Neuronal stem cell (in vitro differentiated cells): Measurements from ENCODE around the gene RNF213.
"Not testable (repeated sequence)": the region's sequence is repeated elsewhere in the genome, so short reads cannot be mapped to it uniquely, and the experiment has no call there.

Experiments used
- DNase-seq: peaks from one replicate; pipeline ENCODE4 v3.0.0-alpha.2; 2013; ENCODE audit warnings: low spot score
- H2AFZ ChIP-seq: one replicate; pipeline ENCODE4 v1.6.1; 2013; ENCODE audit warnings: mild to moderate bottlenecking, low read length, inconsistent platforms
- H2AK5ac ChIP-seq: 2 replicates; pipeline ENCODE4 v1.6.1; 2013; ENCODE audit warnings: low read depth, mild to moderate bottlenecking, inconsistent platforms, low read length, moderate library complexity, mixed read lengths
- H2BK120ac ChIP-seq: 2 replicates; pipeline ENCODE4 v1.6.1; 2013; ENCODE audit warnings: low read depth, mild to moderate bottlenecking, inconsistent platforms, low read length, moderate library complexity, mixed read lengths
- H2BK12ac ChIP-seq: one replicate; pipeline ENCODE4 v1.6.1; 2013; ENCODE audit warnings: low read length, inconsistent platforms
- H2BK15ac ChIP-seq: 2 replicates; pipeline ENCODE4 v1.6.1; 2013; ENCODE audit warnings: mild to moderate bottlenecking, low read length, inconsistent platforms, mixed read lengths
- H2BK5ac ChIP-seq: one replicate; pipeline ENCODE4 v1.6.1; 2013; ENCODE audit warnings: inconsistent platforms, mild to moderate bottlenecking, low read length, moderate library complexity
- H3K14ac ChIP-seq: one replicate; pipeline ENCODE4 v1.6.1; 2013; ENCODE audit warnings: low read length, inconsistent platforms
- H3K18ac ChIP-seq: 2 replicates; pipeline ENCODE4 v1.6.1; 2013; ENCODE audit warnings: low read length, inconsistent platforms
- H3K23ac ChIP-seq: 2 replicates; pipeline ENCODE4 v1.6.1; 2013; ENCODE audit warnings: low read depth, mild to moderate bottlenecking, mixed read lengths, low read length, inconsistent platforms; ENCODE audit not compliant: poor library complexity
- H3K27ac ChIP-seq: replicated peaks from 3 replicates; pipeline ENCODE4 v1.5.1; 2013; ENCODE audit warnings: low read length, inconsistent platforms
- H3K27me3 ChIP-seq, 3 experiments: 2 replicates each; pipeline ENCODE4 v1.6.1; 2013; ENCODE audit warnings: low read length in 3 of 3, mild to moderate bottlenecking in 2 of 3, inconsistent platforms in 1 of 3, low read depth in 1 of 3, mixed read lengths in 1 of 3, moderate library complexity in 1 of 3; ENCODE audit not compliant: control insufficient read depth in 3 of 3, insufficient read depth in 3 of 3
- H3K36me3 ChIP-seq, 2 donors: replicated peaks in 1 of 2; 2 replicates each; pipeline ENCODE4 v1.6.1; 2013; ENCODE audit warnings: low read length in 2 of 2; ENCODE audit not compliant: control insufficient read depth in 2 of 2, insufficient read depth in 2 of 2
- H3K4ac ChIP-seq: 2 replicates; pipeline ENCODE4 v1.6.1; 2013; ENCODE audit warnings: inconsistent platforms, mild to moderate bottlenecking, low read length, moderate library complexity
- H3K4me1 ChIP-seq, 2 donors: 1 replicate in 1 of 2; 2 replicates in 1 of 2; pipeline ENCODE4 v1.6.1; 2013; ENCODE audit warnings: low read length in 2 of 2, low read depth in 1 of 2; ENCODE audit not compliant: control insufficient read depth in 2 of 2, insufficient read depth in 1 of 2
- H3K4me2 ChIP-seq: one replicate; pipeline ENCODE4 v1.6.1; 2013; ENCODE audit warnings: mild to moderate bottlenecking, low read length, inconsistent platforms; ENCODE audit not compliant: insufficient read depth, poor library complexity, severe bottlenecking
- H3K4me3 ChIP-seq, 2 donors: 2 replicates each; pipeline ENCODE4 v1.5.1; 2013; ENCODE audit warnings: low read length in 2 of 2, mild to moderate bottlenecking in 2 of 2, inconsistent platforms in 1 of 2, moderate library complexity in 1 of 2
- H3K79me1 ChIP-seq: one replicate; pipeline ENCODE4 v1.6.1; 2013; ENCODE audit warnings: low read depth, mild to moderate bottlenecking, inconsistent platforms, low read length, moderate library complexity
- H3K9ac ChIP-seq: one replicate; pipeline ENCODE4 v1.6.1; 2013; ENCODE audit warnings: mild to moderate bottlenecking, low read depth, low read length, inconsistent platforms; ENCODE audit not compliant: poor library complexity
- H3K9me3 ChIP-seq, 2 donors: replicated peaks in 1 of 2; 2 replicates each; pipeline versions ENCODE3 to v1.6.1; 2013; ENCODE audit warnings: low read length in 2 of 2, mild to moderate bottlenecking in 2 of 2, inconsistent platforms in 1 of 2, low read depth in 1 of 2, mixed read lengths in 1 of 2, moderate library complexity in 1 of 2; ENCODE audit not compliant: control insufficient read depth in 2 of 2, insufficient read depth in 1 of 2
- H4K8ac ChIP-seq: one replicate; pipeline ENCODE4 v1.6.1; 2013; ENCODE audit warnings: low read depth, mild to moderate bottlenecking, inconsistent platforms, low read length, moderate library complexity
- H4K91ac ChIP-seq: one replicate; pipeline ENCODE4 v1.6.1; 2013; ENCODE audit warnings: low read length, low read depth, mild to moderate bottlenecking, inconsistent platforms; ENCODE audit not compliant: poor library complexity
- WGBS, 2 donors: extraction: QIAGEN DNeasy Blood & Tissue Kit; methylation state at CpG; one replicate each; pipeline ENCODE4 v1.1.7; 2013; ENCODE audit warnings: missing lambda C conversion rate in 2 of 2, mixed read lengths in 1 of 2; ENCODE audit not compliant: insufficient read length in 2 of 2, insufficient replicate concordance in 1 of 2; ENCODE audit errors: extremely low coverage in 2 of 2; 5-methylcytosine and 5-hydroxymethylcytosine counted together

Gene RNF213

GRCh38 chr17:80313160-80313829 lies 52.6 kb downstream of the RNF213 start:
- H2BK120ac ChIP-seq: no peak overlapping the region
- H3K18ac ChIP-seq: no peak overlapping the region
- DNase-seq: no peak
- WGBS, 2 donors: 100% methylated on average over 1 of the region's 6 CpGs; no CpG with 5 or more reads in 1 of the 2 donors
- H4K91ac ChIP-seq: no peak overlapping the region
- H3K79me1 ChIP-seq: no peaks in the 10 kb centered on the region
- H3K23ac ChIP-seq: peak overlapping the region; percentile 73
- no peak overlapping the region for H2AK5ac ChIP-seq
- peak overlapping the region; percentile 3 for H4K8ac ChIP-seq
- no peak overlapping the region for H3K27ac ChIP-seq
- H3K4me3 ChIP-seq: peak overlapping the region in 1 of 2 donors; percentile 63
- H3K9ac ChIP-seq: no peak overlapping the region
- no peaks in the 10 kb centered on the region for H3K27me3 ChIP-seq
- no peaks in the 10 kb centered on the region for H3K4me1 ChIP-seq
- H3K4ac ChIP-seq: no peak overlapping the region
- no peak overlapping the region for H2BK15ac ChIP-seq
- peak overlapping the region; percentile 22 for H2BK12ac ChIP-seq
- H3K36me3 ChIP-seq: peaks cover 22 to 52% of the 10 kb centered on the region in 2 donors
- no peak overlapping the region for H3K14ac ChIP-seq
- no peak overlapping the region for H3K4me2 ChIP-seq
- peaks cover 0 to 6% of the 10 kb centered on the region in 2 donors for H3K9me3 ChIP-seq
- H2BK5ac ChIP-seq: no peak overlapping the region
- no peak overlapping the region for H2AFZ ChIP-seq

DNA sequence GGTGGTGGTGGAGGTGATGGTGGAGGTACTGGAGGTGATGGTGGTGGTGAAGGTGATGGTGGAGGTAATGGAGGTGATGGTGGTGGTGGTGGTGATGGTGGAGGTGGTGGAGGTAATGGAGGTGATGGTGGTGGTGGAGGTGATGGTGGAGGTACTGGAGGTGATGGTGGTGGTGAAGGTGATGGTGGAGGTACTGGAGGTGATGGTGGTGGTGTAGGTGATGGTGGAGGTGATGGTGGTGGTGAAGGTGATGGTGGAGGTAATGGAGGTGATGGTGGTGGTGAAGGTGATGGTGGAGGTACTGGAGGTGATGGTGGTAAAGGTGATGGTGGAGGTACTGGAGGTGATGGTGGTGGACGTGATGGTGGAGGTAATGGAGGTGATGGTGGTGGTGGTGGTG lies 53.3 kb downstream of the RNF213 start:
- DNase-seq, H2BK120ac ChIP-seq, H2AK5ac ChIP-seq, H3K9me3 ChIP-seq, H3K4ac ChIP-seq, H3K4me2 ChIP-seq, H4K8ac ChIP-seq, H3K18ac ChIP-seq, H3K23ac ChIP-seq, H2BK15ac ChIP-seq, H3K79me1 ChIP-seq, H3K27me3 ChIP-seq, H3K4me3 ChIP-seq, H2AFZ ChIP-seq, H3K14ac ChIP-seq, H3K27ac ChIP-seq, H3K4me1 ChIP-seq, H4K91ac ChIP-seq, H2BK12ac ChIP-seq, H2BK5ac ChIP-seq, H3K9ac ChIP-seq: not testable (repeated sequence)
- WGBS, 2 donors: no CpG with 5 or more reads among the region's 1 CpG
- H3K36me3 ChIP-seq: peaks cover 22 to 50% of the 10 kb centered on the region in 2 donors

- no peak overlapping the region for H3K4ac ChIP-seq
- H2BK5ac ChIP-seq: no peak overlapping the region
- peak overlapping the region in 1 of 2 donors; percentile 66 for H3K4me3 ChIP-seq
- H3K18ac ChIP-seq: no peak overlapping the region
- no CpG with 5 or more reads among the region's 2 CpGs for WGBS, 2 donors
- H3K36me3 ChIP-seq: peaks cover 29 to 55% of the 10 kb centered on the region in 2 donors
- no peak overlapping the region for H3K14ac ChIP-seq
- H3K23ac ChIP-seq: peak overlapping the region; percentile 31
- no peak overlapping the region for H4K91ac ChIP-seq
- no peak overlapping the region for H2BK12ac ChIP-seq
- H2BK120ac ChIP-seq: no peak overlapping the region
- no peaks in the 10 kb centered on the region for H3K27me3 ChIP-seq
- H2AK5ac ChIP-seq: no peak overlapping the region
- peak overlapping the region; percentile 82 for H4K8ac ChIP-seq
- no peak overlapping the region for H2BK15ac ChIP-seq
- H3K79me1 ChIP-seq: no peaks in the 10 kb centered on the region
- peak overlapping the region; percentile 44 for H3K9ac ChIP-seq
- peaks cover 2 to 6% of the 10 kb centered on the region in 2 donors for H3K9me3 ChIP-seq
- no peaks in the 10 kb centered on the region for H3K4me1 ChIP-seq
- H2AFZ ChIP-seq: no peak overlapping the region
- no peak overlapping the region for H3K4me2 ChIP-seq
- no peak for DNase-seq
- H3K27ac ChIP-seq: no peak overlapping the region
Measured at GRCh38 chr17:80315517-80316182, 55.0 kb downstream of the RNF213 start.

DNA sequence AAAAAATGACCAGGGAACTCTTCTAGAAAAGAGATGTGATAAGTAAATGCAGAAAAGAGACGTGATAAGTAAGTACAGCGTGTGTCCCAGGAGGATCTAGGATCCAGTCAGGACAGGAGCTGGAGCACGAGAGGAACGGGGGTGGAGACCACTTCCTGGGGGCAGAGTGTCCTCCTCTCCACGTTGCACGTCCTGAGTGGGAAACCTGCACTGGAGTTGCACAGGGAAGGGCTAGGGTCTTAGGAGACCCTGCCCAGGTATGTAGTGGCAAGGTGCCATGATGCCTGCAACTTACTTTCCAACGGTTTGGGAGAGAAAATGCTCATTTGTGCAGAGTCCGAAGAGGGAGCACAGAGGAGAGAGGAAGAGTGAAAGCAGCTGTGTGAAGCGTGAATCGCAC lies 55.8 kb downstream of the RNF213 start:
- Histone ChIP-seq H3K9ac (peak overlapping the region; percentile 12), H3K9me3 (peaks cover 3 to 6% of the 10 kb centered on the region in 2 donors), H3K4ac (no peak overlapping the region), H3K14ac (no peak overlapping the region), H4K8ac (no peak overlapping the region), H3K4me1 (no peaks in the 10 kb centered on the region), H3K4me3 (no peak overlapping the region), H2BK15ac (no peak overlapping the region), H3K79me1 (no peaks in the 10 kb centered on the region), H2BK120ac (no peak overlapping the region), H3K23ac (no peak overlapping the region), H2AK5ac (no peak overlapping the region), H3K36me3 (peaks cover 29 to 56% of the 10 kb centered on the region in 2 donors), H3K18ac (peak overlapping the region; percentile 8), H3K4me2 (no peak overlapping the region), H3K27me3 (no peaks in the 10 kb centered on the region), H2BK12ac (no peak overlapping the region), H2AFZ (no peak overlapping the region), H3K27ac (no peak overlapping the region), H4K91ac (no peak overlapping the region), H2BK5ac (no peak overlapping the region)
- no CpG with 5 or more reads among the region's 10 CpGs for WGBS, 2 donors
- DNase-seq: no peak
